IPS-15b (cell line): ENCODE results near the gene ERP44.
"Not testable (repeated sequence)": the region's sequence is repeated elsewhere in the genome, so short reads cannot be mapped to it uniquely, and the experiment has no call there.

ENCODE experiments used
- H3K27me3 ChIP-seq: one replicate; pipeline ENCODE4 v1.6.1; 2013; ENCODE audit warnings: low read length; ENCODE audit not compliant: control insufficient read depth, insufficient read depth
- H3K36me3 ChIP-seq: one replicate; pipeline ENCODE4 v1.6.1; 2013; ENCODE audit warnings: low read length; ENCODE audit not compliant: control insufficient read depth, insufficient read depth
- H3K4me1 ChIP-seq: one replicate; pipeline ENCODE4 v1.6.1; 2013; ENCODE audit warnings: mild to moderate bottlenecking, low read length; ENCODE audit not compliant: control insufficient read depth, insufficient read depth
- H3K4me3 ChIP-seq: one replicate; pipeline ENCODE4 v1.5.1; 2013; ENCODE audit warnings: low read depth, low read length
- H3K9ac ChIP-seq: one replicate; pipeline ENCODE4 v1.6.1; 2013; ENCODE audit warnings: low read depth, mild to moderate bottlenecking, low read length
- H3K9me3 ChIP-seq: one replicate; pipeline ENCODE4 v1.6.1; 2013; ENCODE audit warnings: mild to moderate bottlenecking, low read length; ENCODE audit not compliant: control insufficient read depth, insufficient read depth

The ERP44 gene

DNA sequence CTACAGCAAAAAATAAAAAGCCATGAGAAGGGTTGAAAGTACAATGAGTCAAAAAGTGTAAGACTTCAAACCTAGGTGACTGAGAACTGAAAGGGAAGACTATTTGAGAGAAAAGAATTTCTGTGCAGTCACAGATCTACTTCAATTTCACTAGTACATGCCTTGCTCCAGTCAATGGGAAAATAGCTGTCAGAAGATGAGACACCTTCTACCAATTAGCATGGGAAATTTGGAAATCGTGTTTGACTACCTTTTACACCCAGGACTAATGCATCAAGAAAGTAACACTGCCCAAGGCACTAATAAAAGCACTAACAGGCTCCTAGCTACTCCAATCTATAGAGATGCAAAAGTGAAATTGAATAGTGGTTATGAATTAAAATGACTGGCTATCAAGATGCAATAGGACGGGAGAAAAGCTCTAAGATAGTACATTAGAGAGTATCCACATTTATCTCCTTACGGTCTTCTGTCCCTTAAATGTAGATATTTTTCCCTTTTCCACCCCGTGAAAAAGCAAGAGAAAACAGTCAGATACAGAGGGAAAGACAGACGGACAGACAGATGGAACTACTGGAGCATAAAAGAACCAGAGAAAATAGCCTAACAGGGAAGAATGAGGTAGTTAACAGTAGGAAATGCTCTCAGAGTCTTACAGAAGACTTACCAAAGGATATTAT lies 15.2 kb downstream of the ERP44 start:
- H3K4me3 ChIP-seq: no peak overlapping the region
- H3K9me3 ChIP-seq: no peaks in the 10 kb centered on the region
- no peak overlapping the region for H3K9ac ChIP-seq
- no peaks in the 10 kb centered on the region for H3K36me3 ChIP-seq
- peaks cover 12% of the 10 kb centered on the region for H3K4me1 ChIP-seq
- H3K27me3 ChIP-seq: no peaks in the 10 kb centered on the region

GRCh38 chr9:100082782-100083181 lies 16.0 kb downstream of the ERP44 start:
- Histone ChIP-seq H3K4me3 (no peak overlapping the region), H3K9me3 (no peaks in the 10 kb centered on the region), H3K4me1 (peaks cover 12% of the 10 kb centered on the region), H3K36me3 (no peaks in the 10 kb centered on the region), H3K9ac (no peak overlapping the region), H3K27me3 (no peaks in the 10 kb centered on the region)

- not testable (repeated sequence) for H3K4me3 ChIP-seq, H3K4me1 ChIP-seq, H3K36me3 ChIP-seq, H3K9me3 ChIP-seq, H3K9ac ChIP-seq, H3K27me3 ChIP-seq
These were observed 22.5 kb downstream of the ERP44 start for GRCh38 chr9:100076256-100076655.

- Histone ChIP-seq H3K36me3 (no peaks in the 10 kb centered on the region), H3K9ac (no peak overlapping the region), H3K4me3 (no peak overlapping the region), H3K9me3 (no peaks in the 10 kb centered on the region), H3K4me1 (no peaks in the 10 kb centered on the region), H3K27me3 (no peaks in the 10 kb centered on the region)
These were observed 23.8 kb downstream of the ERP44 start for GRCh38 chr9:100074989-100075388.

GRCh38 chr9:100074093-100074492 lies 24.7 kb downstream of the ERP44 start:
- no peak overlapping the region for H3K9ac ChIP-seq
- H3K4me3 ChIP-seq: no peak overlapping the region
- H3K27me3 ChIP-seq: no peaks in the 10 kb centered on the region
- H3K4me1 ChIP-seq: no peaks in the 10 kb centered on the region
- no peaks in the 10 kb centered on the region for H3K36me3 ChIP-seq
- no peaks in the 10 kb centered on the region for H3K9me3 ChIP-seq

- H3K4me1 ChIP-seq: no peaks in the 10 kb centered on the region
- H3K36me3 ChIP-seq: no peaks in the 10 kb centered on the region
- no peaks in the 10 kb centered on the region for H3K27me3 ChIP-seq
- no peak overlapping the region for H3K4me3 ChIP-seq
- no peaks in the 10 kb centered on the region for H3K9me3 ChIP-seq
- H3K9ac ChIP-seq: no peak overlapping the region
These were observed 26.0 kb downstream of the ERP44 start for GRCh38 chr9:100072805-100073204.

- H3K9me3 ChIP-seq: no peaks in the 10 kb centered on the region
- H3K27me3 ChIP-seq: no peaks in the 10 kb centered on the region
- H3K4me1 ChIP-seq: no peaks in the 10 kb centered on the region
- no peaks in the 10 kb centered on the region for H3K36me3 ChIP-seq
- no peak overlapping the region for H3K4me3 ChIP-seq
- no peak overlapping the region for H3K9ac ChIP-seq
These were observed 27.5 kb downstream of the ERP44 start for GRCh38 chr9:100071271-100071670.

GRCh38 chr9:100070104-100071041 lies 28.4 kb downstream of the ERP44 start:
- Histone ChIP-seq H3K36me3 (no peaks in the 10 kb centered on the region), H3K4me1 (no peaks in the 10 kb centered on the region), H3K4me3 (no peak overlapping the region), H3K27me3 (no peaks in the 10 kb centered on the region), H3K9ac (no peak overlapping the region), H3K9me3 (no peaks in the 10 kb centered on the region)

DNA sequence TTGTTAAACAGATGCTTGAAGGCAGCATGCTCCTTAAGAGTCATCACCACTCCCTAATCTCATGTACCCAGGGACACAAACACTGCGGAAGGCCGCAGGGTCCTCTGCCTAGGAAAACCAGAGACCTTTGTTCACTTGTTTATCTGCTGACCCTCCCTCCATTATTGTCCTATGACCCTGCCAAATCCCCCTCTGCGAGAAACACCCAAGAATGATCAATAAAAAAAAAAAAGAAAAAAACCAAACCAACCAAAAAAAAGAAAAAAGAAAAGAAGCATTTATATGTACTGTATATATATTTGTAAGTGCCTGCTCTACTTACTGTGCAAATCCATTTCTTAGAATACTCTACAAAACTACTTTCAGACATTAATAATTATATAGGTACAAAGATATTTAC lies 29.7 kb downstream of the ERP44 start:
- H3K9ac ChIP-seq, H3K9me3 ChIP-seq, H3K4me1 ChIP-seq: not testable (repeated sequence)

GRCh38 chr9:100067990-100068389 lies 30.8 kb downstream of the ERP44 start:
- not testable (repeated sequence) for H3K9me3 ChIP-seq, H3K36me3 ChIP-seq, H3K4me3 ChIP-seq, H3K27me3 ChIP-seq, H3K4me1 ChIP-seq, H3K9ac ChIP-seq

More for the DNA sequence above, 29.7 kb downstream of the ERP44 start:
- H3K36me3 ChIP-seq, H3K27me3 ChIP-seq, H3K4me3 ChIP-seq: not testable (repeated sequence)

DNA sequence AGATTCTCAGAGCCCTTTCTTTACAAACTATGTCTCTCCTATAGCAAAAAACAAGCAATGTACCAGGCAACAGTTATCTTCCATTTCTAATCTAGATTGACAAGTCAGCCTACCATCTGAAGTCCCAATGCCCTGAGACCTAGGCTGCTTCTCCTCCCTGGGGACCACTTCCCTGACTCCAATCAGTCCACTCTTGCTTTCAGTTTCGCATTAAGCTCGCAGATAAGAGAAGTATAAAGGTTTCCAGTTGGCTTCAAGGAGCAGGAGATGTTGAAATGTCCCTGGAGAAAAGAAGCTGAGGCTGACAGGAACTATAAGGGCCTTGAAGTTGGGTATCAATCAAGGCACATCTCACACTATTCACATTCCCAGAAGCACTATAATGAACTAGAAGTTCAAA lies 32.3 kb downstream of the ERP44 start:
- no peaks in the 10 kb centered on the region for H3K9me3 ChIP-seq

More for the DNA sequence above, 32.3 kb downstream of the ERP44 start:
- Histone ChIP-seq H3K4me3 (no peak overlapping the region), H3K36me3 (no peaks in the 10 kb centered on the region), H3K27me3 (no peaks in the 10 kb centered on the region), H3K9ac (no peak overlapping the region), H3K4me1 (peaks cover 3% of the 10 kb centered on the region)
